IPS DF 4.7 (cell line): ENCODE data around the gene EXOC6B.
"Not testable (repeated sequence)": the region's sequence is repeated elsewhere in the genome, so short reads cannot be mapped to it uniquely, and the experiment has no call there.

ENCODE experiments used
- DNase-seq: peaks from one replicate; pipeline ENCODE4 v3.0.0-alpha.2; 2013; ENCODE audit warnings: low spot score; ENCODE audit errors: extremely low read depth

Gene EXOC6B

DNA sequence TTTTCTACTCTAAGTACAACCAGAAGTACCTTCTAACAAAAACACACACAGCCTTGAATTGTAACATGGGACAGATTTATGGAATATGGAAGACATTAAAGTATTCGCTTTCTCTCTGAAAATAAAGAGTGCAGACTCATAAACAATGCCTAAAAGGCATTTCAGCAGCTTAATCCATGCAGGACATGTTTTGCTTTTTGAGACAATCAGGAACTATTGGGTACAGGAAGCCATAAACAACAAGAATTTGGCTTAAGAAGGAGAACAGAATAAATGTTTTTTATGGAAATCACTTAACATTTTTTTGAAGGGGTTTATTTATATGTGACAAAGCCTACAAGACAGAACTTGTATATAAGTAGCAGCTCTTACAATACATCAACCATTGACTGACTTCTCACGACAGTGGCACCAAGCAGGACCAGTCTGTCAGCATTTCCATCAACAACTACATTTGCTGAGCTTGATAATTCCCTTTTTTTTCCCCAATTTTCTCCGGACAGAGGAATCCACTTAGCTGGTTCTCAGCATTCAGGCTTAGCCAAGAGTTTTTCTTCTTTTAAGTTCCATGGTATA lies 140.1 kb downstream of the EXOC6B start:
- DNase-seq = no peak

DNA sequence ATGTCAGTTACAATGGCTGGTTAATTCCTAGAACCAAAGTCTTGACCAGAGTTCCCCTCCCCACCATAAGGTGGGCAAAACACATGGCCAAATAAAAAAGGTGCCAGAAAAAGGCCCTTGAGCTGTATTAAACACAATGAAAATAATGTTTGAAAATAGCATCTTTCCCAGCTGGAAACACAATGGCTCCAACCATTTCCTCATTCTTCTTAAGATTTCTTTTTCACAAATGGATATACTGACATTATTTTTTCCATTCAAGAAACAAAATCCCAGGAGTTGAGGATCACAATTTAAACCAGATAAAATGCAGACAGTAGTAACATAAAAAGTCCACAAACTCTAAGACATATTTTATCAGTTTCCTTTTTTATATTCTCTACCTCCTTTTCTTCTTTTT lies 143.8 kb downstream of the EXOC6B start:
- DNase-seq = no peak

- DNase-seq = no peak
These were observed 144.5 kb downstream of the EXOC6B start for GRCh38 chr2:72681016-72681995.

GRCh38 chr2:72678024-72678423 lies 147.8 kb downstream of the EXOC6B start:
- DNase-seq = no peak

- DNase-seq = no peak
These were observed 149.3 kb downstream of the EXOC6B start for GRCh38 chr2:72676341-72677025.

- DNase-seq = no peak
These were observed 150.6 kb downstream of the EXOC6B start for GRCh38 chr2:72674982-72675915.

- DNase-seq = no peak
These were observed 152.6 kb downstream of the EXOC6B start for GRCh38 chr2:72673279-72673678.

- no peak for DNase-seq
These were observed 156.7 kb downstream of the EXOC6B start for GRCh38 chr2:72669121-72669520.

- DNase-seq = no peak
These were observed 157.2 kb downstream of the EXOC6B start for GRCh38 chr2:72668647-72669046.

DNA sequence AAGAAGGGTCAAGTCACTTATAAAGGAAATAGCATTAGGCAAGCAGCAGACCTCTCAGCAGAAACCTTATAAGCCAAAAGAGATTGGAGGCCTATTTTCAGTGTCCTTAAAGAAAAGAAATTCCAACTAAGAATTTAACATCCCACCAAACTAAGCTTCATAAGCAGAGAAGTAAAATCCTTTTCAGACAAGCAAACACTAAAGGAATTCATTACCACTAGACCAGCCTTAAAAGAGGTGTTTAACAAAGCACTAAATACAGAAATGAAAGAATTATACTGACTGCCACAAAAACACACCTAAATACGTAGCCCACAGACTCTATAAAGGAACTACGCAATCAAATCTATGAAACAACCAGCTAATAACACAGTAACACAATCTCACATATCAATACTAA lies 160.4 kb downstream of the EXOC6B start:
- DNase-seq = no peak

GRCh38 chr2:72661985-72662384 lies 163.8 kb downstream of the EXOC6B start:
- no peak for DNase-seq

DNA sequence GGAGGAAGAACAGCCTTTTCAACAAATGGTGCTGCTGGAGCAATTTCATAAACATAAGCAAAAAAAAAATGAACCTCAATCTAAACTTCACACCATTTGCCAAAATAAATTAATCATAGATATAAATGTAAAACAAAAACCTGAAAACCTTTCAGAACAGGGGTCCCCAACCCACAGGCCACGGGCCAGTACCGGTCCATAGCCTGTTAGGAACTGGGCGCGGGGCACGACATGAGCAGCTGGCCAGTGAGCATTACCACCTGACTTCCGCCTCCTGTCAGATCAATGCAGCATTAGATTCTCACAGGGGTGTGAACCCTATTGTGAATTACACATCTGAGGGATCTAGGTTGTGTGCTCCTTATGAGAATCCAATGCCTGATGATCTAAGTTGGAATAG lies 176.0 kb downstream of the EXOC6B start:
- DNase-seq = no peak

DNA sequence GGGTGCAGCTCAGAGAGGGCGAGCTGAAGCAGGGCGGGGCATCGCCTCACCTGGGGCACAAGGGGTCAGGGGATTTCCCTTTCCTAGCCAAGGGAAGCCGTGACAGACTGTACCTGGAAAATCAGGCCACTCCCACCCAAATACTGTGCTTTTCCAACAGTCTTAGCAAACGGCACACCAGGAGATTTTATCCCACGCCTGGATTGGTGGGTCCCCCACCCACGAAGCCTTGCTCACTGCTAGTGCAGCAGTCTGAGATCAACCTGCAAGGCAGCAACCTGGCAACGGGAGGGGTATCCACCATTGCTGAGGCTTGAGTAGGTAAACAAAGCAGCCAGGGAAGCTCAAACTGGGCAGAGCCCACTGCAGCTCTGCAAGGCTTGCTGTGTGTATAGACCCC lies 184.6 kb downstream of the EXOC6B start:
- not testable (repeated sequence) for DNase-seq

DNA sequence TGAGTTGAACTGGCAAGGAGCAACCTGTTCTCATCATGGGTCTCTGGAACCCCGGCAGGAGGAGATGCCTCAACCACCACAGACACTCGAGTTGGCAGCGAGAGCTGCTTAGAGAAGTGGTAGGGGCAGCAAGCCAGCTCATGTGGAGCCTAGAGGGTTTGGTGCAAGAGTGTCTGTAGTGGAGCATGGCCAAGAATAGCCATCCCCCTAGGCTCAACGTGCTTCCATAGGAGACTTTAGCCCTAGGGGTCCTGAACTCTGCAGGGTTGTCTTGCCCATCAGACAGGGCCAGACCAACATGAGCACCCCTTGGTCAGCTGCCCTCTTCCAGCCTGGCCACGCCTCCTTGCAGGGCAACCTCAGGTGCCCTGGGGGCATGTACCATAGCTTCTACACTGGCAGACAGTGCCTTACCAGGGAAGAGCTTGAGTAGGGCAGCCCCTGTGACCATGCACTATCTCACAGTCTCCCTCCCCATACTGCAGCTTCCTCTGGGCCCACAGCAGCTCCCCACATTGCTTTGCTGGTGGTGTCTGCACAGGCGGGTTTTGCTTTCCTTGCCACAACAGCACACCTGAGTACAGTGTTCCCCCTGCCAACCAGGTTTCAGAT lies 187.1 kb downstream of the EXOC6B start:
- DNase-seq = no peak

DNA sequence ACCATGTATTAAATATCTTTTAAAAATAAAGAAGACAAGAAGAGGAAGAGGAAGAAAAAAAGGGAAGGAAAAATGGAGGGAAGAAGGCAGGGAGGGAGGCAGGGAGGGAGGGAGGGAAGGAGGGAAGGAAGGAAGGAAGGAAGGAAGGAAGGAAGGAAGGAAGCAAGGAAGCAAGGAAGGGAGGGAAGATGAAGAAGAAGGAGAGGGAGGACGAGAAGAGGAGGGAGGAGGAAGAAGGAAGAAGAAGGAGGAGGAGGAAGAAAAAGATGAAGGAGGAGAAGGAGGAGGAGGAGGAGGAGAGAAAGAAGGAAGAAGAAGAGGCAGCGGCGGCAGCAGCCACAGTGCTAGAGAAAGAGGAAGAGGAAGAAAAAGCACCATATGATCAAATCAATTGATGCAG lies 189.6 kb downstream of the EXOC6B start:
- no peak for DNase-seq

- DNase-seq = no peak
These were observed 195.1 kb downstream of the EXOC6B start for GRCh38 chr2:72630767-72631166.

GRCh38 chr2:72629062-72629461 lies 196.8 kb downstream of the EXOC6B start:
- no peak for DNase-seq

DNA sequence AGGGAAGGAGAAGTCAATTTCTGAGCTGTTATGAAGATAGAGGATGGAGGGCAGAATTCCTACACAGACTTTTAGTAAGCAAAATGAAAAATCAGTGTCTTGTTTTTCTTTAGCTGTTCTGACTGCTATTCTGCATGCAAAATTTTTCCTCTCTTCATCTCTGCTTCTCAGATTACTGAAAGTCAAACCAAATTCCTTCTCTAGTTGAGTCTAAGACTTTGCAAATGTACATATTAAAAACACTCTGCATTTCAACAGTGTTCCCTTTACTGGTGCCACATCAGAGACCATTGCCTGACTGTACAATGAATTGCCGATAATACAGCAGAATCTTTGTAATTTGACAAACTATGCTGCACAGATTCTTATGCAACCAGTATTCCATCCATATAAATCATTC lies 198.8 kb downstream of the EXOC6B start:
- DNase-seq = no peak

DNA sequence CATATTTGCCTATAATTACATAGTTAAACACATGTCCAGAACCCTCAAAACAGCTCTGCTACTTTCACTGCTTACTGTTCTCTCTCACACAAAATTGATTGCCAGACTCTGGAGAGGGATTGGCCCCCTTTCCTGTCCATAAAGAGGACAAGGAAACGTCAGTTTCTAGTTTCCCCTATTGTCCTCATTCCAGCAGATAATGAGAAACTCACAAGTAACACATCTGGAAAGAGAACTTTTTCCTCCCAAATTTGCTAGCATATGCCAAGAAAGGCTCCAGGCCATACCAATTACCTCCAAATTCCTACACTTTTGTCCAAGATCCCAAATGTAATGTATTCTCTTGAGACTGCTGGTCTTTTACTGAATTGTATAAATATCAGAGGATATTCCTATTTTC lies 200.5 kb downstream of the EXOC6B start:
- no peak for DNase-seq

GRCh38 chr2:72623481-72623880 lies 202.4 kb downstream of the EXOC6B start:
- no peak for DNase-seq

GRCh38 chr2:72619626-72620025 lies 206.2 kb downstream of the EXOC6B start:
- DNase-seq = no peak
